ENCODE results near the gene FGF23. TPM values are rescaled to one million over a fixed set of nuclear protein-coding genes. Genes with fewer than 3 reads are reported as not detected.

Gene FGF23
- total RNA-seq, 1 experiment from 2014 or later = not detected

DNA sequence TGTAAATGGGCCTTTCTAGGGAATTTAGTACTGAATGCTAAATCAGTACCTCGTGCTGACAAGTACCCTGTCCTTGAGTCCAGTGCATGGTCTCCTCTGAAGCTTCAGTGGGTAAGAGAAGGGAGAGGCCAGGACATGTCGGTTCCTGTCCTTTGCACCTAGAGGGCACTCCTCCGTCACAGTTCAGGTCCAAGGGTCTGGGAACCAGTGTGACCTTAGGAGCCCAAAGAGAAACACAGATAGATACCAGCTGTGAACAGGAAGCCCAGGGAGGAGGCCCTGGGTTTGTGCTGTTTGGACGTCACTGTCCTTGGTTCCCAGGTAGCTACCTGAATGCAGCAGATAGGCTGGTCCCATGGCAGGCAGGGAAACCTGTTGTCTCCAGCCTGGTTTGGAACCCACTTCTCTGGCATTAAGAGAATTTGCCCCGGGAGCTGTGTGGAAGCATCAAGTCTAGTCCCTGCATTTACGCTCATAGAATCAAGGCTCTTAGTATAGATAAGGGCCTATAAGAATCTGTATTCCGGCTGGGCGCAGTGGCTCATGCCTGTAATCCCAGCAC is 3.9 kb upstream of the FGF23 start:
- DNase-seq (ENCODE audit: low read depth) = no peak

DNA sequence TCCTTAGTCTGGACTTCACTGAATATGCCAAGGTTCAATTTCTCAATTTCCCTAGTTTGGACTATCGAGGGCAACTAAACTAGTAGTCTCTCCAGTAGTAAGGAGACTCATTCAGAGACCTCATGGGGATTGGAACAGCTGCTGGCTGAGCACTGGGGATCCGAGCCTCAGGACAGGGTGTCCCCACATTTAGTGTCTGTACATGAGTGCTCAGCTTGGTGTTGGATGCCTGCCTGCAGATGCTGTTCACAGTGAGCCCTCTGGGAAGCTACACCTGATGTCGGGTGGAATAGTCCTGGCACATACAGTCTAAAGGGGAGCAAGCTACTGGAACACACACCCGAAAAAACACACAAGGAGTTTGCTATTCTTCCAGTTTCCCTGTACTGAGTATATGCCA is 820 bp upstream of the FGF23 start:
- DNase-seq (ENCODE audit: low read depth) = no peak

DNA sequence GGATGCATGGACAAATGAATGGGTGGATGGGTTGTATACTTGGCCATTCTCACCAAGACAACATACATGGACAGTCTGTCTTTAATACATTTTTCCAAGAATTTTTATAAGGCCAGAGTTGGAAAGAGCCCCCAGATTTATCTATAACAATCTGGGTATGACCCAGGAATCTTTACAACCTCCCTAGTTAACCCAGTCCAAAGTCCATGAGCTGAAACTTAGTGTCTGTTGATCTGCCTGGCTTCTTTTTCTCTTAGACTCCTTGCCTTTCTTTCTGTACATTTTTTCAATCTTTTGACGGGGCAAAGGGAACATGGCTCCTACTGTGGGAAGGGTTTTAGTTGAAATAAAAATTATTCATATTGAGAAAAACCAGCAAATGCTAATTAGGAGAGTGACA is 740 bp downstream of the FGF23 start:
- DNase-seq (ENCODE audit: low read depth) = no peak

DNA sequence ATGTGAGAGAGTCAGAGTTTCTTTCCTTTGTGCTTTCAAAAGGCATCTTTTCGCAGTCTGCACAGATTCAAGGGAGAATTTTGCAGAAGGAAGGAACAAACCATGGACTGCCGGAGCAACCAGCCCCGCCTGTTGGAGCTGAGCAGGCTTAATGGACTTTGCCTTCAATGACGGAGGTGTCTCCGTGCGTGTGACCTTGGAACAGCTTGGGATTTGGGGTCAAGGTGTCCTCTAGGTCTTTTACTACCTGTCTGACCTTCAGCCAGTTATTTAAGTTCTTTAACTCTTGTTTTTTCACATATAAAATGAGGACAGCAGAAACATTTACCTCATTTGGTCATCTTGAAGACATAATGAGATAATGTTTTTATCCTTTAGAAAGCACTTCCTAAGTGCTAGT is 4.1 kb downstream of the FGF23 start:
- DNase-seq (ENCODE audit: low read depth) = no peak

DNA sequence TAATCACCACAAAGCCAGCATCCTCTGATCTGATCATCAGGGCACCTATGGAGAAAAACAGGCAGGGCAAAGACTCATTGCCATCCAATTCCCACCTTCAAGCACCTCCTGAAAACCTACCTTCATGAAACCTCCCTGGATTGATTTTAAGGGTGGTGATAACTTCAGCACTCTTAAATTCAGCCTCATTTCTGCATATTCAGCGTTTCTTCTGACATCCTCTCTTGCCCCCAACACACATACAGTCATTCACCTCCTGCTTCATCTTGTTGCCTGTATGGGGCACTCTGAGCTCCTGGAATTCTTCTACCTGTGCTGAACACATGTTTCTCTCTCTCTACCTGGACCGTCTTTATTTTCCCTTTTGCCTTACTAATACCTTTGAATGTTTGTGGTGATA is 6.9 kb downstream of the FGF23 start:
- no peak for DNase-seq (ENCODE audit: low read depth)

DNA sequence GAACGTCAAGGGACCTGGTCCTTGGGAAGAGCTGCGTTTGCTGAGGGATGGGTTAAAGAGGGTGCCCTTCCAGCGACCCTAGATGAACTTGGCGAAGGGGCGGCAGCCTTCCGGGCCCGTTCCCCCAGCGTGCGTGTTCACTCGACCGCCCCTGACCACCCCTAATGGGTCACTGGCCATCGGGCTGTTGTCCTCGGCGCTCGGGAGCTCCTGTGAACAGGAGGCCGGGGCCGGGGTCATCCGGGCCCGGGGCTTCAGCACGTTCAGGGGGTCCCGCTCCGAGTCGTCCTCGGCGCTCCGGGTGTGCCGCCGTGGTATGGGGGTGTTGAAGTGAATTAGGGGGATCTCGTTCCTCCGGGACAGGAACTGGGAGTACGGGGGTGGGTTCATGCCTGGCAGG is 9.2 kb downstream of the FGF23 start:
- no peak for DNase-seq (ENCODE audit: low read depth)

DNA sequence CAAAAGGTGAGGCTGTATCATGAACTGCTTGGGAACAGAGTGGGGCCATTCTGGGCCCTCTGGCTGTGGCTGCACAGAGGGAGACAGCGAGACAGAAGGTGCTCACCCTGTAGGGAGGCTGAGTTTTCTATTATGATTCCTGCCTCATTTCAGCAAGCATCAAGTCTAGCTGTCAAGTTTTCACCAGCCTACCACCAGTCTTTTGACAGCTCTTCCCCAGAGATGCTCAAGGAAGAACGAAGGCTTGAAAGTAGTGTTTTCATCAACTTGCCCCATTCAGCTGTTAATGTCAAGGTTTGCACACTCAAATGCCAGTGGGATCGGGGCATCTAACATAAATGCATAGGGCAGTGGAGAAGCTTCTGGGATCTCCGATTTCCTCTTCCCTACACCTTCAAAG is 10.0 kb downstream of the FGF23 start:
- no peak for DNase-seq (ENCODE audit: low read depth)

DNA sequence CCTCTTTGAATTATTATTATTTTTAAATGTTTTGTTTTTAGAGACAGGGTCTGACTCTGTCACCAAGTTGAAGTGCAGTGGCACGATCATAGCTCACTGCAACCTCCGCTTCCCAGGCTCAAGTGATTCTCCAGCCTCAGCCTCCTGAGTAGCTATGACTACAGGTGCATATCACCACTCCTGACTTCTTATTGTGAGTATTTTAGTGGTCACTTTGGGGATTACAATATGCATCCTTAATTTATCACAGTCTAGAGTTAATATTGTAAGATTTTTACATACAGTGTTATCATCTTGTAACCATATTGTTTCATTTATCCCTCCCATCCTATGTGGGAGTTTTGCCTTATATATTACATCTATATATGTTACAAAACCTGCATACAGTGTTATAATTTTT is 13.4 kb downstream of the FGF23 start:
- no peak for DNase-seq (ENCODE audit: low read depth)

DNA sequence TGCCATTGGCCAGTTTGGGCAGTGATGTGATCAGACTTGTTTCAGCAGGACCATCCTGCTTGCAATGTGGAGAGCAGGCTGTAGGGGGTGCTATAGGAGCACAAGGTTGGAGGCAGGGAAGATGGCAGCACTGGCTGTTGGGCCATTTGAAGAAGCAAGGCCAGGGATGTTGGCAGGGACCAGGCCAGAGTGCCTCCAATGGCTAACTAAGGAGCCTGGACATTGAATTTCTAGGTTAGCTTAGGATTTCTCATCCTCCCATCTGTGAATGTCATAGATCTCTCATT is 23.5 kb downstream of the FGF23 start:
- DNase-seq (ENCODE audit: low read depth) = peak; percentile 45

DNA sequence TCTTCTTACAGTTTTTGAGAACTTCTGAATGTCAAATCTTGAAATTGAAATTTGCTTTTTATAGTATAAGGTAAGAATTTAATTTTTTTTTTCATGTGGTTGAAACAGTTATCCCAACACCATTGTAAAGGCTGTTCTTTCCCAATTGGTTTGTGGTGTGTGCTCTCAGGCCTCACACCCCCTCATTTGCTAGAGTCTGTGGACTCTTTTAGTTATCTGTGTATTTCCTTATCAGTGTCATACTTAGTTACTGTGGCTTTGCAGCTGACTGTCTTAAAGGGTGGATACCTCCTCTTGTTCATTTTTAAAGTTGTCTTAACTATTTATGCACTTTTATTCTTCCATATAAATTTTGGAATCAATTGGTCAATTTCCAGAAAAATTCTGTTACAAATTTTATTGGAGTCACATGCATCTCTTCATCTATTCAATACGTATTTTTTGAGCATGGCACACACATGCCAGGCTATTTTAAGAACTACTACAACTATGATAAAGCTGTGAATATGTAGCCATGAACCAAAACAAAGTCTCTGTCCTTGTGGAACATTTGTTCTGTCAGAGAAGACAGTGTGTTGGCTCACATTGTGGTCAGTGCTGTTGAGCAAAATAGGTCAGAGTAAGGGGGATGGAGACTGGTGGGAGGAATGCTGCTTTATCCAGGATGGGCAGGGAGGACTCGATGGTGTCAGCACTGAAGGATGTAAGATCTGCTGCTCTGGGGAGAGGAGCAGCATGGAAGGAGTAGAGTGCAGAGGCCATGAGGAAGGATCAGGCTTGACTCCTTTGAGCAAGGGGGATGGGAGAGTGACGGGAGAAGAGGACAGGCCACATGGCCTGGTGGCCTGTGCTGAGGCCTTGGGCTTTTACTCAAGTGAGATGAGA is 24.1 kb downstream of the FGF23 start:
- DNase-seq (ENCODE audit: low read depth) = no peak

DNA sequence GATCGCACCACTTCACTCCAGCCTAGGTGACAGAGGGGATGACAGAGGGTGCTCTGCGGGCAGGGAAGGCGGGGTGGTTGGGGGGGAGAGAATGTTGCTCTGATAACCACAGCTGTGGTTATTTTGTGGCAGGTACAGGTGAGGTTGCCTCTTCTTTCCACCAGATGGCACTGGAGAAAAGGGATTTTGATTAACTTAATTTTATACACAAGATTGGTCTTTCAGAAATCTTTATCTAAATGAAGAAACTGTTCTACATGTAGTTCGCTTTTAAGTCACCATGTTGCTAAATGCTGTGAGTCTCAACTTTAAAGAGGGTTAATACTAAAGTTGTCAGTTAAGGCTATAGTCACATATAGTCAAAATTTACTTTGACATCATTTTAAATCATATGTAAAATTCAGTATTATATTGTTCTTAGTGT is 25.7 kb downstream of the FGF23 start:
- peak; percentile 5 for DNase-seq (ENCODE audit: low read depth)

DNA sequence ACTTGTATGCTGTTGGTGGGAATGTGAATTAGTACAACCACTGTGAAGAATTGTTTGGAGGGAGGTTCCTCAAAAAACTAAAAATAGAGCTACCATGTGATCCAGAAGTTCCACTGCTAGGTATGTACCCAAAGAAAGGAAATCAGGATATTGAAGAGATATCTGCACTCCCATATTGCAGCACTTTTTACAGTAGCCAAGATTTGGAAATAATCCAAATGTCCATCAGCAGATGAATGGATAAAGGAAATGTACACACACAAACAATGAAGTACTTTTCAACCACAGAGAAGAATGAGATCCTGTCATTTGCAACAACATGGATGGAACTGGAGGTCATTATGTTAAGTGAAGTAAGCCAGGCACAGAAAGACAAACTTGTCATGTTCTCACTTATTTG is 32.6 kb downstream of the FGF23 start:
- no peak for DNase-seq (ENCODE audit: low read depth)

DNA sequence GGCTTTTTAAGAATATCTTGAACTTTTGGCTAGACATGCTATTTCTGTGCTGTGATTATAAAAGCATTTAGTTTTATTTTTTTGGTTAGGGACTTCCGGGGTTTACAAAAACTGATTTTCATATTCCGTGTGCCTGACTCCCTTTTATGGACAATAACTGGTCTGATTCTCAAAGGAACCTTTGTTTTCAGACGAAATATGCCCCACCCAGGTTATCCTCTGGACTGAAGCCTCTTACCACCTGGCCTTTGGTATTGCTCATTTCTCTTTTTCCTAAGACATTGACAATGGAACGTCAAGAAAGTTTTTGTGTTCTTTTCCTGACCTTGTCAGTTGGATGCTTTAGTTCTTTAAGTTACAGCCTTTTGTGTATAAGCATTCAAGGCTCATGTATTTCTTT is 47.7 kb downstream of the FGF23 start:
- DNase-seq (ENCODE audit: low read depth) = no peak

DNA sequence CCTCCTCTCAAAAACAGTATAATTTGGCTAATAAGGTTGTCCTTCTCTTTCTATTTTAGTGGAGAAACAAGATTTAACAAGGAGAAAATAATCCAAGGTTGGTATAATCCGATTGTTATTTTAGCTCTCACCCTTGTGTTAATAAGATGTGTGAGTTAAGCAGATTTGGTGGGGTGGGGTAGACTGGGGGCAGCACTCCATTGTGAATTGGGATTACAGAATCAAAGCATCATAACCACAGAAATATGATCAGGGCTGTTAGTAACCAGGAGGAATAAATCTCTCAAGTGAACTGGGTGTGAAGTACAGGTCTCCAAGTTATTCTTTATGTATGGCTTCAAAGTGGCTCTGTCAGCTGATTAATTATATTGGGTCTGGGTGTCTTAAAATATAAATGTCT is 48.3 kb downstream of the FGF23 start:
- DNase-seq (ENCODE audit: low read depth) = no peak

DNA sequence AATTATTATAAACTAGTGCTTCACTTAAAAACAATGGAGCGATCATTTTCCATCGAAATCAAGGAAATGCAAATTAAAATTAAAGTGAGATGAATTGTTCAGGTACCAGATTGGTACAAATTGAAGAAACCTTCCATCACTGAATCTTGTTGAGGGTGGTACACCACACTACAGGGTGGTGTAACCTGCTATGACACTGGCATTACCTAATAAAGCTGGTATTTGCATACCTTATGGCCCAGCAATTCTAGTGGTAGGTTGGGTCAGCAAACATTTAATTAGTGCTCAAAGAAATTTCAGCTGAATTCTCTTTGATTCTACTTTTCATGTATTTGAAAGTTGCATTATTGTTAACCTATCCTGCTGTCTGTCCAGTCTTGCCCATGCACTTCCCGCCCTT is 49.3 kb downstream of the FGF23 start:
- no peak for DNase-seq (ENCODE audit: low read depth)

DNA sequence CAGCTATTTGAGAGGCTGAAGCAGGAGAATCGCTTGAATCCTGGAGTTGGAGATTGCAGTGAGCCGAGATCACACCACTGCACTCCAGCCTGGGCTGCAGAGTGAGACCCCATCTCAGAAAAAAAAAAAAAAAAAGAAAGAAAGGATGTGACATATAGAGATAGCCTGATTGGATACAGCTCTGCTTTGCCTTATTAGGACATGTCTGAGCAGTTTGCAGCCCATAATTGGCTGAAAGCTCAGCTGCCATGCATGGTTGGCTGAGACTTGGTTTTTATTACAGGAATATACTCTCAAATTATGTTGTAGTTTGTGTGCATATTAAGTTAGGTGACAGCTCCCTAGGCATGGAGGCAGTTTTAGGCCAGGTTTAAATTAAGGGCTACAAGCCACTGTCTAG is 52.2 kb downstream of the FGF23 start:
- no peak for DNase-seq (ENCODE audit: low read depth)

DNA sequence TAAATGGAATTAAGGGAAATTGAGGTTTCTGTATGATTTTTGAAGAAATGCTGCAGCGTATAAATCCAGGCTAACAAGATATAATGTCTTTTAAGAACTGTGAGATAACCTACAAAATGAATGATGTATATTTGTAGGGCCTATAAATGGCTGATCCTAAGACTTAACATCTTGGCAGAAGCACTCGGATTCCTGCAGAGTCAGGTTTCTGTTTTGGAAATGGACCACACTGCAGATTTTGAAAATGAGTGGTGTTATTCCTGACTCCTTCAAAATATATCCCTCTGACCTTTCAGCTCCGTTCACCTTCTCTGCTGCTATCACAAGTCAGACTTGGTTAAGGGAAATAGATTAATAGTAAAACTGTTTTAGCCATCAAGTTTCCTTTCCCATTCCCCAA is 53.5 kb downstream of the FGF23 start:
- DNase-seq (ENCODE audit: low read depth) = no peak

DNA sequence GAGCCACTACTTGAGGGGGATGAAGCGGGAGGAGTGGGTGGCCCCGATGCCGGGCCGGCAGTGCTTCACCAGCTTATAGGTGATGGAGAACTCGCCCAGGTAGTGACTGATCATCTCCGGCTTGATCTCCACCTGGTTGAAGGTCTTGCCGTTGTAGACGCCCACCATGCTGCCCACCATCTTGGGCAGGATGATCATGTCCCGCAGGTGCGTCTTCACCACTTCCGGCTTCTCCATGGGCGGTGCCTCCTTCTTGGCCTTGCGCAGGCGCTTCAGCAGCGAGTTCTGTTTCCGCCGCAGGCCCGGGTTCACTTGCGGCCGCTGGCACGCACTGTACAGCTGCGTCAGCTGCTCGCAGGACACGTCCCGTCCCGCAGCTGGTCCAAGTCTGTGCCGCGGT is 55.1 kb downstream of the FGF23 start:
- no peak for DNase-seq (ENCODE audit: low read depth)

DNA sequence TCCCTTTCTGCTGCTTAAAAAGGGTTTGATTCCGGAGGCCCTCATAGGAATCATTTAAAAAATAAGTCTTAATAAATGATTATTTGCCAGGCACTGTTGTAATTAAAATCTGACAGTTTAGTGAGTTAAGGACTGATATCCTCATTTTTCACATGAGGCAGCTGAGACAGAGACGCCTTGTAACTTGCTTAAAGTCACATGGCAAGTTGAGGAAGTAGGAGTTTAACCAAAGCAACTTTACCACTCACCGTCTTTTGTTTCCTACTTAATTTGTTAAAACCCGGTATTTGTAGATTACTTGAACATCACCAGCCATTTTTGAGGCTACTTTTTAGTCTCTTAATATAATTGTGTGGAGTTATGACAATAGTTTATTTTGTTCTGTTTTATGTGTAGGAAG is 56.1 kb downstream of the FGF23 start:
- no peak for DNase-seq (ENCODE audit: low read depth)

DNA sequence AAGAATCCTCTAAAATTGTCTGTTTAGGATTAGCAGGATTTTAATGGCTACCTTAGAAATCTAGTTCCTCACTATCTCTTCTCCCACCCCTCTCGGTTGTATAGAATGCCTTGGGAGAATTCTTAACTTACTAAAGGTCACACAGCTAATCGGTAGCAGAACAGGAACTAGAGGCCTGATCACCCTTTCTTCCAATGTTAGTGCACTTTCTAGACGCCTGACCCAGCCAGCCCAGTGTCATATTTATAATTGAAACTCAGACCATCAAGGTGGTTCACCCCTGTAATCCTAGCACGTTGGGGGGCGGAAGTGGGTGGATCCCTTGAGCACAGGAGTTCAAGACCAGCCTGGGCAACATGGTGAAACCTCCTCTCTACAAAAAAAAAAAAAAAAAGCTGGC is 56.8 kb downstream of the FGF23 start:
- DNase-seq (ENCODE audit: low read depth) = no peak

DNA sequence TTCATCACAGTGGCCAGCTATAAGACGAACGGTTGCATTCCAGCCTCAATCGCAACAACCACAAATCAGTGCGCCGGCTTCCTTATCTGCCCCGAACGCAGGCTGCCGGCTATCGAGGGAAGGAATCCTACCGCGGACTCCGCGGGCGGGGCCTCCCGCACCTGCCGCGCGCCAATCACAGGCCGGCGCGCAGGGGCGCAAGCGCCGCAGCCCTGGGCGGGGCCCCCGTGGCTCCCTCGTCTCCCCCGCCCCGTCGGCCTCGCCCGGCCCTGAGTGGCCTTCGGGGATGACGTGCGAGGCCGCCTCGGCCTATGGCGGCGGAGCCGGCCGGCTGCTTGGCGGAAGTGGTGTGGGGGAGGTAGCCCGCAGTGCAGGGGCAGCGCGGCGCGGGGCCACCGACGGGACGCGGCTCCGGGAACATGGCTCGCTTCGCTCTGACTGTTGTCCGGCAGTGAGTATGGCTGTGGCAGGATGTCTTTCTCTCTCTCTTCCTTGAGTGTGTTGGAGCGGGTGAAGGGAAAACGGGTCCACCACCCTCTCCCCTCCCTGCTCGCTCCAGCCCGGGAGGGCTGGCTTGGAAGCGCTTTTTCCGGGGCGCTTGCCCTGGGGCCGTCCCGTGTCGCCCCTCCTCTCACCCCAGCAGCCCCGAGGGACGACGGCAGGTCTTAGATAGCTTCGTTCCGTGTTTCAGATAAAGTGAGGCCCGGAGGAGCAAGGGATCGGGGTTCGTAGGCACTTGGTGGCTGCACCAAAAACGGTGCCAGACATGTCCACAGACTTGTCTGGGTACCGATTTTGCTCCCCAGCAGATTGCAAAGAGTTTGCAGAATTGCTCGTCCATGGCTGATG is 58.4 kb downstream of the FGF23 start, which contains the start of gene TIGAR:
Gene TIGAR (plus strand): TSS at position 361 of the 849 bp plus-strand sequence. CDS start 59 bp downstream, at position 420.
- peak; percentile 92 for DNase-seq (ENCODE audit: low read depth)

DNA sequence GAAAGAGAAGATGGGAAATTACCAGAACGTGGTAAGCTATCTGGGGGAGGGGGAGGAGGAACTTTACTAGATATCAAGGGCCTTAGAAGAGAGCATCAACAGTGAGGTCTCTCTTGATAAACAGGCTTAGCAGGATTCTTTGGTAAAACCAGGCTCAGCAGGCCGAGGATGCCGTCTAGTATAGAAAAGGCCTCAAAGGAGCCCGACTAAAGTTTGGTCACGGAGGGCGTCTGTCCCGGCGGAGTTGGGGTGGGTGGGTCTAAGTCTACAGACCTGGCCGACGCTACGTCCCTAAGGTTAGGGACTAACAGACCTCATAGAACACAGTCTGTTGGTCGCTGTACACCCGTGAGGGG is 59.0 kb downstream of the FGF23 start:
- DNase-seq (ENCODE audit: low read depth) = no peak

Data from RPMI7951 (cell line).